Measurements from ENCODE around the gene SYPL2. TPM values are rescaled to one million over a fixed set of nuclear protein-coding genes. Genes with fewer than 3 reads are reported as not detected.

Gene SYPL2
- total RNA-seq, 2 donors from 2014 or later = 0.10 to 0.37 TPM

DNA sequence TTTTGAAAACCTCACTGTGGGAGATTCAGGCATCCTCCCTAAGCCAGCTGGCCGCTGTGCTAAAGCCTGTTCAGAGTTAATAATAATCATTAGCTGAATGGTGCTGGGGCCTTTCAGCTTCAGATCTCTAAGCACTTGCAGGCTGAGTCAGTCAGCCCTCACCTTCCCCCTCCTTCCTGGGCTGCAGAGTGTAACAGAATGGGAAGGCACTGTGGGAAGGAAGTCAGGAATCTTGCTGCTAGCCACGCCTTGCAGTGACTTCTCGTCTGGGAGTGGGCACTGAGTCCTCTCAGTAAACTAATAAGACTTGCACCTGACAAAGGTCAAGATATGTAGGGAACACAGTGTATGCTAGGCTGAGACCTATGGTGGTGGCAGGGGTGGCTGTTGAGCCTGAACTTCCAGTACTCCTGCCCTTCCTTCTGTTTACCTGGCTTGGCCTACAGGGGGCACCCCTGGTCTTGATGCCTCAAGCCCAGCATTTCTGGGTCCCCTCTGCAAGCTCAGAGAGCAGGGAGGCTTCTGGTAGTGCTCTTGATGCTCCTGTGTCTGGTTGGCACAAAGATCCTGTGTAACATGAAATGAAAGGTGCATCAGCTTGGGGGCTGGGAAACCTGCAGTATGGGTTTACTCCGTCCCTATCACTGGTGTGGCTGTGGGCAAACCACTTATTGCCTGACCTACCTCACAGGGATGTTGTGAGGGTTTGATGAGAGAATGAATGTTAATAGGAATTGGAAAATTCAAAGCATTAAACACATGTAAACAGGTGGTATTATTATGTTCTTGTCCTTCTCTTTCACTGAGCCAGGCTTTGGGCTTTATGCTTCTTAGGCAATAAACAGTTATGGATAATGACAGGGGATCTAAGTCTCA lies 33.6 kb downstream of the SYPL2 start:
- Mint-ChIP-seq H3K36me3 (ENCODE audit: insufficient read depth in 2 of 2) (peaks cover 0 to 5% of the 10 kb centered on the region in 2 donors), H3K9me3 (no peaks in the 10 kb centered on the region), H3K27ac (peak overlapping the region; percentile 38), H3K27me3 (ENCODE audit: low read depth) (no peaks in the 10 kb centered on the region), H3K4me3 (peak overlapping the region in 1 of 2 donors; percentile 20), H3K4me1 (ENCODE audit: low read depth) (peaks cover 91% of the 10 kb centered on the region)
- DNase-seq (peak; percentile 56 to 70), ATAC-seq (replicated peaks in 1 of 2) (peak in 1 of 2 donors; percentile 25)

DNA sequence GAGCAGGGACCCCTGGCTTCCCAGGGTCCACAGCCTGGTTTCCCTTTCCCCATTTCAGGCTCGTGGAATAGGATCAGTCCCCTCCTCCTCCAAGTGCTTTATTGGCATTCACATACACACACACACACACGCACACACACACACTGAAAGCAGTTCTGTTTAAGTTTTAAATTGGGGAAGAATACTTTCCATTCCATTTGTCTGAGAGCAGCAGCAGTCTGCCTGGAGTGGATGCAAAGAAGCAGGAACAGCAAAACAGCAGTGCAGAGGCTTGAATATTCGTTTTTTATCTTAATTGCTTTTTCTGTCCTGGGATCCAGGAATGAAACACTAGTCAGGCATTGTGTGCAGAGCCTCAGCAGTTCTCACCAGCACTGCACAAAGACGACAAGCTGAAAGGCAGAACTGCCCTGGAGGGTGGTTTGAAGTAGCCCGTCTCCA lies 34.6 kb downstream of the SYPL2 start:
- H3K27ac Mint-ChIP-seq = no peak overlapping the region
- no peak for ATAC-seq (replicated peaks in 1 of 2)

DNA sequence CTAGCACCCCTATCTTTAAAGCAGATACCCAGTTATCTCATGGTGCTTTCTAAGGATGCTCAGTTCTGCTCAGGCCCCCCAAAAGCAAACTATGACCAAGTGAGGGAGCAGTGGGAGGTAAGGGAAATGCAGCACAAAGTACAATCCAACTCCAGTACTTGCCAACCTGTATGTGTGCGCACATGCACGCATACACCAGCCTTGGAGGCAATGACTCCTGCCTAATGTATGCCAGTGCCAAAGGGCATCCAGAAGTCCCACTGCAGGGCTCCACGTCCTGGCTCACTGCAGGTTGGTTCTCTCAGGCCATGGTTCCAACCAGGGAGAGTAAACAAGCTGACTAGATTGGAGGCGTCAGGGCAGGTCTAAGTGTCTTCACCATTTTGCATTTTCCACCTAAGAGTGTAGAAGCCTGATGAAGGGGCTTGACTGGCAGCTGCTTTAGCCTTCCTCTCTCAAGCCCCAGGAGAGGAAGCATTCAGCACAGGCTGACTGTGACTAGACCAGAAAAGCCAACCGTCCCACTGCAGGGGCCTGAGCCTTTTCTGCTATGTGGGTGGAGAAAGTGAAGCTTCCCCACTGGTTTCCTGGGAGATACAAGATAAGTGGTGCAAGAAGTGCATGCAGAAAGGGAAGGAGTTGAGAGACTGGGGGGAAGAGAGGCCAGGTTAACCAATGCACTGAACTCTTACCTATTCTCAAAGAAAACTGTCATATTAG lies 35.5 kb downstream of the SYPL2 start:
- H3K36me3 Mint-ChIP-seq (ENCODE audit: insufficient read depth in 2 of 2) = peaks cover 0 to 2% of the 10 kb centered on the region in 2 donors
- peak overlapping the region; percentile 60 to 75 for H3K4me3 Mint-ChIP-seq
- peaks cover 80% of the 10 kb centered on the region for H3K4me1 Mint-ChIP-seq (ENCODE audit: low read depth)
- DNase-seq (no peak), ATAC-seq (replicated peaks in 1 of 2) (no peak)
- H3K27me3 Mint-ChIP-seq (ENCODE audit: low read depth) = no peaks in the 10 kb centered on the region
- peak overlapping the region; percentile 63 for H3K27ac Mint-ChIP-seq
- no peaks in the 10 kb centered on the region for H3K9me3 Mint-ChIP-seq

More for the DNA sequence above, 34.6 kb downstream of the SYPL2 start:
- Mint-ChIP-seq H3K27me3 (ENCODE audit: low read depth) (no peaks in the 10 kb centered on the region), H3K9me3 (no peaks in the 10 kb centered on the region), H3K4me1 (ENCODE audit: low read depth) (peaks cover 86% of the 10 kb centered on the region), H3K4me3 (no peak overlapping the region), H3K36me3 (ENCODE audit: insufficient read depth in 2 of 2) (peaks cover 0 to 5% of the 10 kb centered on the region in 2 donors)
- DNase-seq = no peak

DNA sequence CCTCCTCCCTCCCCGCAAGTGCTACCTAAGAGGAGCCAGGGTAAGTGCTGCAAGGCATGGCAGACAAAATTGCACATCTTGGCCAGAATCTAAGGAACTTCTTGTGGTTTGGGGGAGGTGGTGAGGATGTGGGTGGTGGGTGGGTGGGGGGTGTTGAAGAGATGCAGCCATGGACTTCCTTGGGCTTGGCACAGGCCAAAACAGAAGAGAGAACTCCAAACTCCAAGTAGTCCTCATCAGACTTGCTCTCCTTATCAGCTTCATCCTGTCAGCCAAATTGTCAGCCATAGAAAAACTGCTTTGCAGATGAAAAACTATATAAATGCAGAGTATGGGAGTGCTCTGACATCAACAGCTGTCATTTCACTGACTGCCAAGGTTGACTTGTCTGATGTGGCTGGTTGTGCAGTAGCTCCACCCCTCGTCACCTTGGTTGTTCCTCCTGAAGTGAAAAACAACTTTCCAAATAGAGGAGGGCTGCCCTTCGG lies 36.1 kb downstream of the SYPL2 start:
- Mint-ChIP-seq H3K27me3 (ENCODE audit: low read depth) (no peaks in the 10 kb centered on the region), H3K4me3 (peak overlapping the region; percentile 60 to 75), H3K4me1 (ENCODE audit: low read depth) (peaks cover 82% of the 10 kb centered on the region), H3K27ac (peak overlapping the region; percentile 87), H3K36me3 (ENCODE audit: insufficient read depth in 2 of 2) (peaks cover 0 to 2% of the 10 kb centered on the region in 2 donors), H3K9me3 (no peaks in the 10 kb centered on the region)
- DNase-seq (peak; percentile 35 to 43), ATAC-seq (replicated peaks in 1 of 2) (peak; percentile 66 to 72)

DNA sequence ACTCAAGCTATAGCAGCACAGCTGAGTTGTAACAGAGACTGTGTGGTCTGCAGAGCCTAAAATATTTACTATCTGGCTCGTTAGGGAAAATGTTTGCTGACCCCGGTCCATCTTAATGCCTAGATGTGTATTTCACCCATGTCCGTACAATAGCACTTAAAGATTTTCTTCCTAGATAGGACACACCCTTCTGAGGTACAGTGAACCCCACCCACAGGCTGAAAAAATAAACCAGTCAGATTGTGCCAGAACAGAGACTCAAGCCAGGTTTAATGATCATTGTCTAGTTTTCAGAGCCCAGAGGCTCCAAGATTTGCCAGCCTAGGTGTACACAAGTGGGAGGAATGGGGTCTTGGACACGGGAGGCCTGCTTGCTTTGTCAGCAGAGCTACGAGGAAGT lies 37.6 kb downstream of the SYPL2 start:
- Mint-ChIP-seq H3K27me3 (ENCODE audit: low read depth) (no peaks in the 10 kb centered on the region), H3K36me3 (ENCODE audit: insufficient read depth in 2 of 2) (peaks cover 0 to 2% of the 10 kb centered on the region in 2 donors), H3K4me1 (ENCODE audit: low read depth) (peaks cover 79% of the 10 kb centered on the region), H3K9me3 (no peaks in the 10 kb centered on the region), H3K4me3 (peak overlapping the region; percentile 53 to 61), H3K27ac (peak overlapping the region; percentile 75)
- no peak for DNase-seq
- ATAC-seq (replicated peaks in 1 of 2) = no peak

DNA sequence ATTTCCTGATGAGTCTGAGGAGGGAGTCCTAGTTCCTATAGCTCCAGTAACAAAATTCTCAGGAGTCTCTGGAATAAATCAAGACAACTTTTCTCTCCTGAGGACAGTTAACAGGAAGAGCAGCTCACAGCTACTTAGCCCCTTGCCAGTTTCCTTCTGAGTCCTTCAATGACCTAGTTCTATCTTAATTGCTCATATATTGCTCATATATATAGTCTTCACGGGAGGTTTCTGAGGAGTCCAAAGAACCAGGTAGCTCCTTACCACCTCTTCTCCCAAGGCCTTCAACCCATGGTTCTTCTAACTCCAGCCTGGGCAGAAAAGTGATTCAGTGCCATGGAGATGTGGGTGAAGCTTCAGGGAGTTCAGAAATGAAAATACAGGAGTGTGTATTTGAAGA lies 38.6 kb downstream of the SYPL2 start:
- DNase-seq = no peak
- peak; percentile 54 to 70 for ATAC-seq (replicated peaks in 1 of 2)
- Mint-ChIP-seq H3K4me3 (peak overlapping the region; percentile 7 to 39), H3K27ac (peak overlapping the region; percentile 48), H3K27me3 (ENCODE audit: low read depth) (no peaks in the 10 kb centered on the region), H3K4me1 (ENCODE audit: low read depth) (peaks cover 73% of the 10 kb centered on the region), H3K9me3 (no peaks in the 10 kb centered on the region), H3K36me3 (ENCODE audit: insufficient read depth in 2 of 2) (peaks cover 0 to 2% of the 10 kb centered on the region in 2 donors)

DNA sequence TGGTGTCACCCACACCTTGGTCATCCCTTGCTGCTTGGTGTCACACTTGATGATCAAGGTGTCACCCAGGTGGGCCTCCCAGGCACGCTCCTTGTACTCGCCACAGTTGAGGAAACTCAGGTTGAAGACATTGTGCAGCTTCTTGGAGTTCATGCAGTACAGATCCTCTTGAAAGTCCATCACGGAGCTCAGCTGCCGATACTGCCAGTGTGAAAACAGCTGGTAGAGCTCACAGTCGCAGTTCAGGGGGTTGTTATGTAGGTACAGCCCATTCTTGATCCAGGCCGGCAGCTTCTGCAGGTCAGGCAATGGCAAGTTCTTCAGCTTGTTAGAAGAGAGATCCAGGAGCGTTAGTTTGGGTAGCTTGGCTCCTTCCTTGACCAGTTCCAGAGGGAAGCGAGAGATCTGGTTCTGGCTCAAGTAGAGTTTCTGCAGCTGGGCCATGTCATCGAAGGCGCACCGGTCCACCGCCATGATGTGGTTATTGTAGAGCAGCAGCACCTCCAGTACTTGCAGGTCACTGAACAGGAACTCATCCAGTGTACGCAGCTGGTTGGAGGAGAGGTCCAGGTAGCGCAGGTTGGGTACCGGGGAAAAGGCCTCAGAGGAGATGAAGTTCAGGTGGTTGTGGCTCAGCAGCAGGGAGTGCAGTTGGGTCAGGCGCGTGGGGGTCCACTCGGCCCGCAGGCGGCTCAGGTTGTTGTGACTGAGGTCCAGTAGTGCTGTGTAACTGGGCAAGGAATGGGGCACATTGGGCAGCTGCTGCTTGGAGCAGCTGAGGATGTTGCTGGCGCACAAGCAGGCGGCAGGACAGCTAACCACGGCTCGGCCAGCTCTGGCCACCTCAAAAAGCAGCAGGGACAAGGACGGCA lies 41.9 kb downstream of the SYPL2 start:
- H3K27me3 Mint-ChIP-seq (ENCODE audit: low read depth) = no peaks in the 10 kb centered on the region
- no peaks in the 10 kb centered on the region for H3K36me3 Mint-ChIP-seq (ENCODE audit: insufficient read depth in 2 of 2)
- H3K4me1 Mint-ChIP-seq (ENCODE audit: low read depth) = peaks cover 56% of the 10 kb centered on the region
- ATAC-seq (replicated peaks in 1 of 2) = no peak
- H3K4me3 Mint-ChIP-seq = peak overlapping the region; percentile 86 to 89
- no peak for DNase-seq
- H3K27ac Mint-ChIP-seq = no peak overlapping the region
- H3K9me3 Mint-ChIP-seq = no peaks in the 10 kb centered on the region

DNA sequence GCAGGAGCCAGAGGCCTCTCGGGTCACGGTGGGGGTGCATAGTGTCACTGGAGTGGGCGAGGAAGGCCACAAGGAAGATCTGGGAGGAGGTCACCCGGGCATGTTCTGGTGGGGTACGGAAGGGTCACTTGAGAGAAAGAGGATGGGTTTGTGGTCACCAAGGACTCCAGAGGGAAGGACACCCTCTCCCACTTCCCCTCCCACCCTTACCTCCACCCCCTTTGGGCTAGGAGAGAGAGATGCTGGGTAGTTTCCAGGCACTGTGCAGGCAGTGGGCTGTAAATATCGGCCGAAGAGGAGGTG lies 42.5 kb downstream of the SYPL2 start:
- H3K27me3 Mint-ChIP-seq (ENCODE audit: low read depth) = no peaks in the 10 kb centered on the region
- H3K4me1 Mint-ChIP-seq (ENCODE audit: low read depth) = peaks cover 53% of the 10 kb centered on the region
- H3K4me3 Mint-ChIP-seq = peak overlapping the region; percentile 86 to 89
- H3K36me3 Mint-ChIP-seq (ENCODE audit: insufficient read depth in 2 of 2) = no peaks in the 10 kb centered on the region
- no peaks in the 10 kb centered on the region for H3K9me3 Mint-ChIP-seq
- H3K27ac Mint-ChIP-seq = peak overlapping the region; percentile 41
- ATAC-seq (replicated peaks in 1 of 2) (no peak), DNase-seq (no peak)

DNA sequence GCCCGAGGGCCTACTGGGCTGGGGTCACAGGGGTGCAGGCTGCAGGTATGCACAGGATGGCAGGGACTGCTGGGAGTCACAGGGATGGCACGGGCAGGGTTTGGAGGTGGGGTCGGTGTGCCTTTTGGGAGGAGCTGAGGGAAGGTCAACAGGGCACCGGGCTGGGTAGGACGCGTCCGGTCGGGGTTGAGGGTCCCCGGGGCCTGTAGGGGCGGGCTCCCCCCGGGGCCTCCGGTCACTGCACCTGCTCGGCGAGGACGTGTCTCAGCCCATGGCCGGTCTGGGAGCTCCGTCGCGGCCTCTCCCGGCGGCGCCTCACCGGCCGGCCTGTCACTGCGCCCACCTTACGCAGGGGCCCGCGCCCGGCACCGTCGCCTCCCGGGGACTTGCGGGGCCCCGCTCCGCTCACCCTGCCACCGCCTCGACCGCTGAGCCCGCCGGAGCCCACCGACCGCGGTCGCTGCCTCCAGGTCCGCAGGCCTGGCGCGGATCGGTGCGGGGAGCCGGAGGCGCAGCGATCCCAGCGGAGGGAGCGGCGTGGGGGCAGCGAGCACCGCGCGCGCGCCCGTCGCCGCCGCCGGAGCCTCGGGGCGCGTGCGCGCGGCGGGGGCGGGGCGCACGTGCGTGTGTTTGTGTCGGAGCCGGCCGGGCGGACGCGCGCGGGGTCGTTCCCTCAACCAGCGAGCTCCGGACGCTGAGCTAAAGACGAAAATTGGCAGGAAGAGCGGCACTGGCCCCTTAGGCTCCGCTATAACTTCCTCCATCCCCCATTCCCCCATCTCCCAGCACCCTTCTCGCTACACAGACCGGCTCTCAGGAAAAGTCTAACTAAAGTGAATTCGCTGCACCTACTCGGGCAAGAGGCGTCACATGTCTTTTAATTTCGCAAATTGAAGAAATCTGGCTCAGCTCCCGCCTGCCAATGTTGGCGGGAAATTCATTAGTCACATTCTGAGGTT lies 43.1 kb downstream of the SYPL2 start, which contains the start of gene AMIGO1:
AMIGO1 (minus strand) TSS at position 552 of the 959 bp plus-strand sequence. CDS start 815 bp downstream, outside the sequence.
- H3K36me3 Mint-ChIP-seq (ENCODE audit: insufficient read depth in 2 of 2) = no peaks in the 10 kb centered on the region
- peak; percentile 72 to 75 for ATAC-seq (replicated peaks in 1 of 2)
- peaks cover 47% of the 10 kb centered on the region for H3K4me1 Mint-ChIP-seq (ENCODE audit: low read depth)

DNA sequence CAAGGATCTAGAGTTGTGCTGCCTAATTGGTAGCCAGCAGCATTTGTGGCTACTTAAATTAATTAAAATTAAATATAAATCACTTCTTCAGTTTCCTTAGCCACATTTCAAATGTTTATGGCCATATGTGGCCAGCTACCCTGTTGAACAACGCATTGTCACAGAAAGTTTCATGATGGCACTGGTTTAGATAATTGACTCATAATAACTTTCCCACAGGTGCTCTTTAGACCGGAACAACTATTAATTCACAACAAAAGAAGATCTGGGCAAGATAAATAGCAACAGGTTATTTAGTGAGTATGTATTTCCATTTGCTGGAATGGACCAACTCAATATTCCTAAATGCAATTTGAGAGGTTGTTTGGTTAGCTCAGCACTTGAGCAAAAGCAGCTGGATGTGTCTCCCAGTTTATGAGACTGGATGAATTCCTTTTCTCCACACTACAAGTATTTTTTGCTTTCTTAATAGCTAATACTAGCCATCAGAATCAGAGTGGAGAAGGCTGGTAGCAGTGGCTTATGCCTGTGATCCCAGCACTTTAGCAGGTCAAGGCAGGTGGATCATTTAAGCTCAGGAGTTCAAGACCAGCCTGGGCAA lies 46.9 kb downstream of the SYPL2 start:
- Mint-ChIP-seq H3K4me1 (ENCODE audit: low read depth) (peaks cover 27% of the 10 kb centered on the region), H3K27me3 (ENCODE audit: low read depth) (no peaks in the 10 kb centered on the region), H3K27ac (no peak overlapping the region), H3K9me3 (no peaks in the 10 kb centered on the region), H3K4me3 (no peak overlapping the region), H3K36me3 (ENCODE audit: insufficient read depth in 2 of 2) (no peaks in the 10 kb centered on the region)
- ATAC-seq (replicated peaks in 1 of 2) = no peak
- no peak for DNase-seq

More for the DNA sequence above, 43.1 kb downstream of the SYPL2 start, which contains the start of gene AMIGO1:
- Mint-ChIP-seq H3K4me3 (peak within 1 kb of the TSS; percentile 86 to 89), H3K27ac (peak within 1 kb of the TSS; percentile 41), H3K9me3 (no peaks in the 10 kb centered on the region), H3K27me3 (ENCODE audit: low read depth) (no peaks in the 10 kb centered on the region)
- DNase-seq = peak; percentile 68 to 73

DNA sequence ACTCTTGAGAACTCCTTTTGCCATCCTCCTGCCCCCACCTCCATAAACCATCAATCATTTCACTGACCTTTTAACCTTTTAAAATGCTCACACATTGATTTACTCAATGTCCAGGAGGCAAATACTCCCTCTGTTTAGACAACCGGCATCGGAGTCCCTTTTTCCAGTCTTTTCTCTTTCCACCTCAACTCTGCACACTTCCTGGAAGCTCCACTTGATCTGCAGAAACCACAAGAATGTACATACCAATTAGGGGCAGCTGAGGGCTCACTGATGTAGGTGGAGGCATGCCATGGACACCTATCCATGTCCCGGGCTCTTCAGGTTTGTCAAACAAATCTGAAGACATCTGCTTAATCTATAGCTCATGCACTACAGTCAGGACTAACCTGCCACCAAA lies 48.5 kb downstream of the SYPL2 start:
- Mint-ChIP-seq H3K27ac (no peak overlapping the region), H3K4me1 (ENCODE audit: low read depth) (peaks cover 16% of the 10 kb centered on the region), H3K27me3 (ENCODE audit: low read depth) (no peaks in the 10 kb centered on the region), H3K4me3 (no peak overlapping the region), H3K9me3 (no peaks in the 10 kb centered on the region), H3K36me3 (ENCODE audit: insufficient read depth in 2 of 2) (no peaks in the 10 kb centered on the region)
- ATAC-seq (replicated peaks in 1 of 2) (no peak), DNase-seq (no peak)
